GM19025 (cell line): Measurements from ENCODE around the gene MBL2.

Experiments
- ATAC-seq: cut with Tn5 transposase; IDR thresholded peaks from one replicate; pipeline ENCODE4 v1.9.1; 2021; ENCODE audit warnings: mild to moderate bottlenecking, low read depth, moderate library complexity; ENCODE audit not compliant: unreplicated experiment

The MBL2 gene

DNA sequence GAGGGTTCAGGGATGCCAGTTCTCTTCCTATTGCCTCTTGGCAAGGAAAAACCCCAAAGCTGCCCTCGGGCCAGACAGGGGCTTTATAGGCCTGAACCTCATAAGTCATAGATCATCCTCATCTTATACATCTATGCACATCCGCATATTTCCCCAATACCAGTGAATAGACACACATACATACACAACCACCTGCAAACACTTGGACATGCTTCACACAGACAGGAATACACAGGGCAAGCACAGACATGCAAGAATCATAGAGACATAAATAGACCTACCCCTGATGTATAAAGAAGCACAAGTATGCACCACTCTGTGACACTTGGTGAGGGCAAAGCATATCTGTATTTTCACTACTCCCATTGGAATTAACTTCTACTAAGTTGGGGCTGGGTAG is 30.7 kb downstream of the MBL2 start:
- no peak for ATAC-seq

DNA sequence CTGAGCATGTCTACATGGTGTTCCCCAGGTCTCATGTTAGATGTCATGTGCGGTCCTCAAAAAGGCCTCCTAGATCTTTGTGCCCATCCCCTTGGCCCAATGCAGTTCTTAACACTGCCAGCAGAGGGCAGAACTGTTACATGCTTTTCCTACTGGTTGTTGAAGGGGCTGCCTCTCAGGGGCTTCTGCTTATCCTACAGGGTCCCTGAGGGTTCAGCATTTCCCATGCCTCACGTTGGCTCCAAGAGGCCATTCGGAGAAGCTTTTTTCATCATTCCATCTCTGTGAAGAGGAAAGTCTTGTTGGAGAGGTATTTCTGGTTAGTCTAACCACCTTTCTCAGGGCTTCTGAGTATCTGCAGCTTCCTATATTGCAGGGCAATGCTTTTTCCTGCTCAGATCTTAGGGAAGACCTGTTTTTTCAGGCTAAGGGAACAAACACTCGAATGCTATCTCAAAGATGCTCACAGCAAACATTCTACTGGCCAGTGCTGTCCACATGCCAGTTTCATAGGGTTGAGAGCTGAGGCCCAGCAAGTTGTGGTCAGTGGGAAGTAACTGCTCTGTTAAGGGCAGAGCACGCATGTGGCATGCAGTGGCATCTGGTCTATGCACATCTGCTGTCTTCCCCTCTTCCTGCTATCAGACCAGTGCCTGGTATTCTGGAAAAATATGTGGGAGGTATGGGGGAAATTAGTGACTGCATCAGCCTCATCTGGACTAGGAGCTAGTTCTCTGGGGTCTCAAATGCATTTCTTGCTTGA is 31.5 kb downstream of the MBL2 start:
- ATAC-seq = no peak

- no peak for ATAC-seq
Observed at GRCh38 chr10:52740155-52740549, 32.4 kb downstream of the MBL2 start.

- no peak for ATAC-seq
Observed at GRCh38 chr10:52739380-52740154, 33.0 kb downstream of the MBL2 start.

DNA sequence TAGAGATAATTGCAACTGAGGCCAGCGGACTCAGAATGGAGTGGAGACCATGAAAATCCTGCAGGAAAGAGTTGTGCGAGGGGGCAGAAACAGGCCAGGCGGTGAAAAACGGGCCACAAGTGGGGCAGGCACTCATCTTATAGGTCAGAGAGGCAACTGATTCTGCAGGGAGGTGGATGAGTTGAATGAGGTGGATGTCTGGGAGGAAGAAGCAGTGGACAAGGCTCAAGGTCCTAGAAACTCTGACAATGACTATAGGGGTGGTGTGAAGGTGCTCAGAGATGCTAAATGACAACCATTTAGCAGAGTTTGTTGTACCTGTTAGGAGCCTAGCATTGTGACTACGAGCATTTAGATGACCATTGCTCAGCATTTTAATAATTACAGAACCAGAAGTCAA is 33.6 kb downstream of the MBL2 start:
- ATAC-seq = no peak

- no peak for ATAC-seq
Observed at GRCh38 chr10:52729271-52730104, 43.1 kb downstream of the MBL2 start.

DNA sequence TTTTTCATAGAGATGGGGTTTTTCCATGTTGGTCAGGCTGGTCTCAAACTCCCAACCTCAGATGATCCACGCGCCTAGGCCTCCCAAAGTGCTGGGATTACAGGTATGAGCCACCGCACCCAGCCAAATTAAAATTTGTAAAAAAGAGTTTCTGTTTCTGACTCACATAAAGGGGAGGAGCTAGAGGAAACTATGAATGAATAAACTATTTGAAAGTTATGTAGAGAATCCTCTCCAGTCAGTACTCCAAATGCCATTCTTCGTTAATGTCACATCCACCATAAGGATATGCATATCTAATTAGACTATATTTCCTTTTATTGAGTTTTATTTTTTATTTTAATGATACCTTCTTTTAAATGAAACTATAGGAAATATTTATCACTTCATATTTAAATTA is 52.6 kb downstream of the MBL2 start:
- ATAC-seq = no peak
